HCT116 (cell line): Measurements from ENCODE around the gene DCP2. TPM values are rescaled to one million over a fixed set of nuclear protein-coding genes. Genes with fewer than 3 reads are reported as not detected.

Experiments used
- ATAC-seq: fragments of 200-7000 bp; cut with Tn5 transposase; 2 replicates; pipeline ENCODE4 v1.9.1; 2020; ENCODE audit warnings: mild to moderate bottlenecking, moderate library complexity
- BruUV-seq: library from RNA; stranded (reverse); fragments of 400-500 nt; replicated peaks from 2 replicates; lab custom pipeline; 2021; lab: Mats Ljungman, UMichigan
- CTCF ChIA-PET: fragments of 300-600 bp; sonication (Branson Sonifier 250); formaldehyde crosslinking; loops from one replicate; lab custom pipeline; 2021; ENCODE audit warnings: antibody characterized with exemption; lab: Charles Lee
- POLR2A ChIA-PET: fragments of 300-600, 350-600 bp; sonication (Branson Sonifier 250); formaldehyde crosslinking; loops from one replicate; lab custom pipeline; 2021; ENCODE audit warnings: antibody characterized with exemption; lab: Charles Lee
- RAD21 ChIA-PET, 2 experiments: fragments of 300-600 bp; sonication (Branson Sonifier 250); formaldehyde crosslinking; loops; one replicate each; lab custom pipeline; 2023; ENCODE audit warnings: low total read pairs in 2 of 2; ENCODE audit not compliant: uncharacterized antibody in 2 of 2, unreplicated experiment in 2 of 2, low non-redundant PET in 1 of 2; lab: Charles Lee
- DNase-seq: peaks from one replicate; pipeline ENCODE4 v3.0.0-alpha.2; 2010; ENCODE audit warnings: low read depth, low spot score
- H2AFZ ChIP-seq: fragments of 200-600 bp; shearing (Covaris generic), sonication (generic); 2 replicates; pipeline ENCODE4 v1.6.1; 2017; ENCODE audit warnings: low read depth, mixed run types, mixed read lengths, antibody characterized with exemption, low read length; ENCODE audit not compliant: poor library complexity, severe bottlenecking
- H3K27ac ChIP-seq: 2 replicates; pipeline ENCODE4 v1.5.1; 2012; ENCODE audit warnings: low read depth, low read length
- H3K27me3 ChIP-seq: fragments of 200-600 bp; sonication (generic); 2 replicates; pipeline ENCODE4 v1.6.1; 2016; ENCODE audit warnings: mixed run types, low read length, mixed read lengths; ENCODE audit not compliant: insufficient read depth
- H3K36me3 ChIP-seq, 2 experiments: fragments of 200-500 bp in 1 of 2; fragments of 200-600 bp in 1 of 2; sonication (Bioruptor generic) in 1 of 2; sonication (generic) in 1 of 2; 2 replicates each; pipeline versions ENCODE4 v1.5.1 to v1.6.1; 2014 to 2016; ENCODE audit warnings: low read length in 2 of 2, inconsistent platforms in 1 of 2, mixed read lengths in 1 of 2, mixed run types in 1 of 2; ENCODE audit not compliant: insufficient read depth in 2 of 2, control insufficient read depth in 1 of 2
- H3K4me1 ChIP-seq, 2 experiments: fragments of 200-600 bp in 1 of 2; sonication (generic) in 1 of 2; 2 replicates each; pipeline versions ENCODE4 v1.5.1 to v1.6.1; 2012 to 2017; ENCODE audit warnings: low read length in 2 of 2, inconsistent platforms in 1 of 2, mild to moderate bottlenecking in 1 of 2, mixed read lengths in 1 of 2, mixed run types in 1 of 2, moderate library complexity in 1 of 2; ENCODE audit not compliant: insufficient read depth in 2 of 2, control insufficient read depth in 1 of 2
- H3K4me2 ChIP-seq: fragments of 200-600 bp; sonication (generic); 2 replicates; pipeline ENCODE4 v1.6.1; 2017; ENCODE audit warnings: mixed run types, low read length, mixed read lengths
- H3K4me3 ChIP-seq, 2 experiments: fragments of 200-600 bp in 1 of 2; sonication (generic) in 1 of 2; replicated peaks in 1 of 2; 2 replicates each; pipeline ENCODE4 v1.5.1; 2011 to 2016; ENCODE audit warnings: low read length in 2 of 2, control low read depth in 1 of 2, low read depth in 1 of 2, mild to moderate bottlenecking in 1 of 2, mixed read lengths in 1 of 2, mixed run types in 1 of 2
- H3K79me2 ChIP-seq: fragments of 200-600 bp; sonication (generic); 2 replicates; pipeline ENCODE4 v1.6.1; 2017; ENCODE audit warnings: mild to moderate bottlenecking, mixed run types, low read length, moderate library complexity, mixed read lengths; ENCODE audit not compliant: insufficient read depth
- H3K9ac ChIP-seq: fragments of 200-600 bp; sonication (generic); 2 replicates; pipeline ENCODE4 v1.6.1; 2016; ENCODE audit warnings: low read length, mixed read lengths
- H3K9me2 ChIP-seq: fragments of 200-600 bp; sonication (generic), shearing (Covaris generic); 2 replicates; pipeline ENCODE4 v1.6.1; 2017; ENCODE audit warnings: mixed run types, mild to moderate bottlenecking, moderate library complexity; ENCODE audit not compliant: insufficient read depth
- H3K9me3 ChIP-seq, 2 experiments: fragments of 200-500 bp in 1 of 2; fragments of 200-600 bp in 1 of 2; sonication (Bioruptor generic) in 1 of 2; sonication (generic) in 1 of 2; 2 replicates each; pipeline ENCODE4 v1.6.1; 2014 to 2017; ENCODE audit warnings: low read length in 2 of 2, mixed read lengths in 2 of 2, inconsistent platforms in 1 of 2, low read depth in 1 of 2, mild to moderate bottlenecking in 1 of 2, mixed run types in 1 of 2, moderate library complexity in 1 of 2; ENCODE audit not compliant: control insufficient read depth in 1 of 2, insufficient read depth in 1 of 2
- H4K20me1 ChIP-seq: fragments of 200-600 bp; sonication (generic), shearing (Covaris generic); 2 replicates; pipeline ENCODE4 v1.6.1; 2017; ENCODE audit warnings: mixed run types, mild to moderate bottlenecking, moderate library complexity; ENCODE audit not compliant: insufficient read depth
- CBX3 ChIP-seq: IDR thresholded peaks from 2 replicates; pipeline ENCODE4 v1.6.1; 2012; ENCODE audit warnings: low read depth
- EGR1 ChIP-seq: IDR thresholded peaks from 2 replicates; pipeline ENCODE4 v1.6.1; 2012; ENCODE audit warnings: low read depth
- FOSL1 ChIP-seq: IDR thresholded peaks from 2 replicates; pipeline ENCODE4 v1.6.1; 2012; ENCODE audit warnings: low read depth
- JUND ChIP-seq: IDR thresholded peaks from 2 replicates; pipeline ENCODE4 v1.6.1; 2012
- POLR2AphosphoS5 ChIP-seq: IDR thresholded peaks from 2 replicates; pipeline ENCODE4 v1.6.1; 2011; ENCODE audit warnings: mild to moderate bottlenecking, low read depth, low read length, moderate library complexity
- RAD21 ChIP-seq: IDR thresholded peaks from 2 replicates; pipeline ENCODE4 v1.6.1; 2012; ENCODE audit warnings: low read depth, mild to moderate bottlenecking
- SIN3A ChIP-seq: IDR thresholded peaks from 2 replicates; pipeline ENCODE4 v1.6.1; 2012; ENCODE audit warnings: low read depth
- SP1 ChIP-seq: IDR thresholded peaks from 2 replicates; pipeline ENCODE4 v1.6.1; 2012; ENCODE audit warnings: low read depth
- SRF ChIP-seq: IDR thresholded peaks from 2 replicates; pipeline ENCODE4 v1.6.1; 2012; ENCODE audit warnings: low read depth
- YY1 ChIP-seq: IDR thresholded peaks from 2 replicates; pipeline ENCODE4 v1.6.1; 2011; ENCODE audit warnings: low read length, low read depth, moderate library complexity, mild to moderate bottlenecking; ENCODE audit not compliant: insufficient replicate concordance; ENCODE audit errors: extremely low read depth
- ZNF274 ChIP-seq: fragments of 200-500 bp; sonication (Bioruptor generic); IDR thresholded peaks from 2 replicates; pipeline ENCODE4 v1.6.1; 2014; ENCODE audit warnings: mild to moderate bottlenecking, low read depth, low read length, inconsistent platforms
- intact Hi-C: fragments of 100-400 bp; cut with micrococcal nuclease; formaldehyde crosslinking; loops from 2 replicates; pipeline ENCODE4 v1.10.0; 2022
- total RNA-seq: library from RNA; stranded (reverse); gene quantifications from one replicate; pipeline ENCODE4 v1.2.1, GENCODE V29; 2021; ENCODE audit not compliant: unreplicated experiment
- TF ChIP-seq, protein P1 (sequence below): IDR thresholded peaks from 2 replicates; pipeline ENCODE4 v1.6.1; 2012; ENCODE audit warnings: low read depth
- TF ChIP-seq, protein P2 (sequence below): IDR thresholded peaks from 2 replicates; pipeline ENCODE4 v1.6.1; 2011; ENCODE audit warnings: mild to moderate bottlenecking, low read length, moderate library complexity; ENCODE audit not compliant: insufficient replicate concordance; ENCODE audit errors: extremely low read depth

Gene DCP2
- total RNA-seq, 1 experiment from 2014 or later = 57.1 TPM

DNA sequence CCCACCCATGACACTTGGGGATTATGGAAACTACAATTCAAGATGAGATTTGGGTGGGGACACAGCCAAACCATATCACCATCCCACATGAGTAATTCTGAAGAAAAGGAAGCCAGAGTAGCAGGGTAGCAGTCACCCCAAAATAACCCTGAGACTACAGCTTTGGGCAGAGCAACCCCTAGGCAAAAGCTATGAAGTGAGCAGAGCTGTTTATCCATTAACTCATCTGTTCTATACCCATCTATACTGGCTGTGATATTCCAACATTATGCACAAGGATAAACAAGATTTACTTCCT lies 42.3 kb upstream of the DCP2 start:
- Histone ChIP-seq H3K27ac (no peak overlapping the region), H3K4me2 (no peak overlapping the region), H3K79me2 (no peaks in the 10 kb centered on the region), H3K9me2 (no peaks in the 10 kb centered on the region), H3K27me3 (no peaks in the 10 kb centered on the region), H4K20me1 (no peaks in the 10 kb centered on the region), H3K4me3 (no peak overlapping the region), H3K36me3 (no peaks in the 10 kb centered on the region), H3K4me1 (no peaks in the 10 kb centered on the region), H3K9ac (no peak overlapping the region), H2AFZ (no peak overlapping the region), H3K9me3 (no peaks in the 10 kb centered on the region)
- intact Hi-C loops = no loop called here
- no TSS peak for BruUV-seq
- ChIA-PET CTCF (no interaction called here), POLR2A (interaction anchor here (0.8 kb wide), 1 partner anchor 25 kb away, joined by 4 read pairs; no protein-coding TSS in a partner anchor), RAD21 (no interaction called here)
- no peak for TF ChIP-seq SRF
- DNase-seq (no peak), ATAC-seq (no peak)

- no peak for DNase-seq
- Histone ChIP-seq H3K4me2 (no peak overlapping the region), H4K20me1 (no peaks in the 10 kb centered on the region), H2AFZ (no peak overlapping the region), H3K79me2 (no peaks in the 10 kb centered on the region), H3K4me3 (no peak overlapping the region), H3K9ac (no peak overlapping the region), H3K4me1 (no peaks in the 10 kb centered on the region), H3K9me3 (no peaks in the 10 kb centered on the region), H3K27ac (no peak overlapping the region), H3K27me3 (no peaks in the 10 kb centered on the region), H3K9me2 (no peaks in the 10 kb centered on the region), H3K36me3 (no peaks in the 10 kb centered on the region)
- ATAC-seq = no peak
- BruUV-seq = no TSS peak
- ChIA-PET CTCF (no interaction called here), RAD21 (no interaction called here), POLR2A (no interaction called here)
- intact Hi-C loops = no loop called here
- no peak for TF ChIP-seq EGR1
- no peak for TF ChIP-seq JUND
- TF ChIP-seq RAD21 = no peak
- TF ChIP-seq, protein P1, sequence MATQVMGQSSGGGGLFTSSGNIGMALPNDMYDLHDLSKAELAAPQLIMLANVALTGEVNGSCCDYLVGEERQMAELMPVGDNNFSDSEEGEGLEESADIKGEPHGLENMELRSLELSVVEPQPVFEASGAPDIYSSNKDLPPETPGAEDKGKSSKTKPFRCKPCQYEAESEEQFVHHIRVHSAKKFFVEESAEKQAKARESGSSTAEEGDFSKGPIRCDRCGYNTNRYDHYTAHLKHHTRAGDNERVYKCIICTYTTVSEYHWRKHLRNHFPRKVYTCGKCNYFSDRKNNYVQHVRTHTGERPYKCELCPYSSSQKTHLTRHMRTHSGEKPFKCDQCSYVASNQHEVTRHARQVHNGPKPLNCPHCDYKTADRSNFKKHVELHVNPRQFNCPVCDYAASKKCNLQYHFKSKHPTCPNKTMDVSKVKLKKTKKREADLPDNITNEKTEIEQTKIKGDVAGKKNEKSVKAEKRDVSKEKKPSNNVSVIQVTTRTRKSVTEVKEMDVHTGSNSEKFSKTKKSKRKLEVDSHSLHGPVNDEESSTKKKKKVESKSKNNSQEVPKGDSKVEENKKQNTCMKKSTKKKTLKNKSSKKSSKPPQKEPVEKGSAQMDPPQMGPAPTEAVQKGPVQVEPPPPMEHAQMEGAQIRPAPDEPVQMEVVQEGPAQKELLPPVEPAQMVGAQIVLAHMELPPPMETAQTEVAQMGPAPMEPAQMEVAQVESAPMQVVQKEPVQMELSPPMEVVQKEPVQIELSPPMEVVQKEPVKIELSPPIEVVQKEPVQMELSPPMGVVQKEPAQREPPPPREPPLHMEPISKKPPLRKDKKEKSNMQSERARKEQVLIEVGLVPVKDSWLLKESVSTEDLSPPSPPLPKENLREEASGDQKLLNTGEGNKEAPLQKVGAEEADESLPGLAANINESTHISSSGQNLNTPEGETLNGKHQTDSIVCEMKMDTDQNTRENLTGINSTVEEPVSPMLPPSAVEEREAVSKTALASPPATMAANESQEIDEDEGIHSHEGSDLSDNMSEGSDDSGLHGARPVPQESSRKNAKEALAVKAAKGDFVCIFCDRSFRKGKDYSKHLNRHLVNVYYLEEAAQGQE = no peak
- TF ChIP-seq, protein P2, sequence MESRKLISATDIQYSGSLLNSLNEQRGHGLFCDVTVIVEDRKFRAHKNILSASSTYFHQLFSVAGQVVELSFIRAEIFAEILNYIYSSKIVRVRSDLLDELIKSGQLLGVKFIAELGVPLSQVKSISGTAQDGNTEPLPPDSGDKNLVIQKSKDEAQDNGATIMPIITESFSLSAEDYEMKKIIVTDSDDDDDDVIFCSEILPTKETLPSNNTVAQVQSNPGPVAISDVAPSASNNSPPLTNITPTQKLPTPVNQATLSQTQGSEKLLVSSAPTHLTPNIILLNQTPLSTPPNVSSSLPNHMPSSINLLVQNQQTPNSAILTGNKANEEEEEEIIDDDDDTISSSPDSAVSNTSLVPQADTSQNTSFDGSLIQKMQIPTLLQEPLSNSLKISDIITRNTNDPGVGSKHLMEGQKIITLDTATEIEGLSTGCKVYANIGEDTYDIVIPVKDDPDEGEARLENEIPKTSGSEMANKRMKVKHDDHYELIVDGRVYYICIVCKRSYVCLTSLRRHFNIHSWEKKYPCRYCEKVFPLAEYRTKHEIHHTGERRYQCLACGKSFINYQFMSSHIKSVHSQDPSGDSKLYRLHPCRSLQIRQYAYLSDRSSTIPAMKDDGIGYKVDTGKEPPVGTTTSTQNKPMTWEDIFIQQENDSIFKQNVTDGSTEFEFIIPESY = no peak
- TF ChIP-seq SIN3A = no peak
- no peak for TF ChIP-seq FOSL1
- no peak for TF ChIP-seq POLR2AphosphoS5
- TF ChIP-seq YY1 = no peak
- no peak for TF ChIP-seq CBX3
- TF ChIP-seq SP1 = no peak
- TF ChIP-seq ZNF274 = no peak
These were observed 40.9 kb upstream of the DCP2 start for GRCh38 chr5:112935675-112936074.
